Pancreas (tissue), 10 donors: ENCODE results near the gene LPAR1. TPM values are rescaled to one million over a fixed set of nuclear protein-coding genes. Genes with fewer than 3 reads are reported as not detected.

ENCODE experiments used
- ATAC-seq, 4 donors: fragments of 200-7000 bp; cut with Tn5 transposase; one replicate each; pipeline versions ENCODE4 v1.8.0 to v1.9.1; 2020; ENCODE audit warnings: mild to moderate bottlenecking in 4 of 4, moderate library complexity in 4 of 4
- DNase-seq, 6 donors: peaks; one replicate each; pipeline ENCODE4 v3.0.0-alpha.2; 2020
- FAIRE-seq: peaks from 2 replicates; lab custom pipeline; 2012; peaks lifted over from hg19 to GRCh38; lab: Jason Lieb, UNC
- H3K27ac ChIP-seq, 4 donors: fragments of 200-600 bp; sonication (generic); 1 replicate in 3 of 4; 2 replicates in 1 of 4; pipeline versions ENCODE4 v1.5.0 to v1.8.0; 2020
- H3K27me3 ChIP-seq, 4 donors: fragments of 200-600 bp; one replicate each; pipeline ENCODE4 v1.8.0; 2021
- H3K36me3 ChIP-seq, 3 donors: fragments of 200-600 bp; sonication (generic) in 1 of 3; one replicate each; pipeline versions ENCODE4 v1.5.0 to v1.8.0; 2020 to 2021
- H3K4me1 ChIP-seq, 3 donors: fragments of 200-600 bp; one replicate each; pipeline ENCODE4 v1.8.0; 2021
- H3K4me3 ChIP-seq, 4 donors: fragments of 200-600 bp; sonication (generic) in 2 of 4; one replicate each; pipeline versions ENCODE4 v1.5.0 to v1.8.0; 2020 to 2021
- H3K9me3 ChIP-seq, 4 donors: fragments of 200-600 bp; one replicate each; pipeline ENCODE4 v1.8.0; 2021
- whole genome bisulfite sequencing, 2 donors: extraction: QIAGEN DNeasy Blood & Tissue Kit; methylation state at CpG; one replicate each; pipeline ENCODE4 v1.1.7; 2013; 5-methylcytosine and 5-hydroxymethylcytosine counted together
- intact Hi-C, 3 donors: fragments of 100-400 bp; cut with DNase I; formaldehyde crosslinking; loops; one replicate each; pipeline versions ENCODE4 v1.11.1 to v1.14.2; 2022
- polyA plus RNA-seq, 2 donors: library from polyadenylated mRNA; stranded (reverse); fragments of 200-250 nt; gene quantifications; one replicate each; pipeline ENCODE4 v1.2.3, GENCODE V29; 2013
- total RNA-seq, 6 donors: library from RNA; stranded (reverse); fragmentation: NEBNext Ultra II Directional in 4 of 6; extraction: Animal tissue kit (Norgen Biotek cat#: 25700) in 4 of 6; gene quantifications; one replicate each; pipeline versions ENCODE4 v1.2.1 to v1.2.4, GENCODE V29; 2021 to 2023
- TF ChIP-seq, protein P1 (sequence below), 4 donors: fragments of 200-600 bp; sonication (generic) in 3 of 4; IDR thresholded peaks; one replicate each; pipeline versions ENCODE4 v1.5.0 to v1.8.0; 2021; ENCODE audit warnings: antibody characterized with exemption in 4 of 4
- donor health status: healthy with polysubstance abuse.
- donor health status: DM: no; HTN: no; CAD: no; lungs with moderate emphysema.
- donor health status: DM: no; HTN: no; CAD: no.
- donor health status: control.
- donor health status: control.
- donor health status: Bipolar disorder and iron deficiency.
- donor health status: DM: yes; HTN: yes; CAD: no.
- donor health status: DM: no; HTN: no; CAD: no.
- donor health status: DM: no; HTN: no; CAD: no.
- donor health status: DM: yes; HTN: yes; CAD: no.

The LPAR1 gene
- total and polyA plus RNA-seq, 8 donors = 3.8 to 11.4 (median 5.2) TPM

DNA sequence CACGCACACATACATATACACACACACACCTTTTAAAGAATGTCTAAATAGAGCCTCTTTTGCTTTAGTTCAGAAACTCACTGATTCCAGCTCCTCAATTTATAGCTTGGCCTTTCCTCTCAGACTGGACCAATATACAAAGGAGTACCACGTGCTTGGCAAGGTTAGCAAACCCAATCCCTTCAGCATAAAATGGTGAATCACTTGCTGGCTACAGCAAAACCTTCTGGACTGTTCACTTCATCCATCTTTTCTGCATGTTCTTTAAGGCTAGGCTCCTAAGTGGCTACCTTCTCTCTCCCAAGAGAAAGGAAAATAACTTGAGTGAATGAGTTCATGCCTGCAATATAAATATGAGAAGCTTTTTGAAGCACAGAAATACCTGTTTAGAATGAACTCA lies 109.7 kb downstream of the LPAR1 start:
- Histone ChIP-seq H3K36me3 (no peaks in the 10 kb centered on the region), H3K27me3 (no peaks in the 10 kb centered on the region), H3K4me3 (no peak overlapping the region), H3K27ac (no peak overlapping the region), H3K9me3 (no peaks in the 10 kb centered on the region), H3K4me1 (peaks cover 0 to 9% (median 2%) of the 10 kb centered on the region in 3 donors)
- intact Hi-C loops = no loop called here
- 50 to 53% methylated on average over 2 of the region's 2 CpGs for WGBS, 2 donors
- peak in 2 of 4 donors; percentile 17 to 18 for ATAC-seq
- DNase-seq = no peak
- no peak for FAIRE-seq
- TF ChIP-seq, protein P1, sequence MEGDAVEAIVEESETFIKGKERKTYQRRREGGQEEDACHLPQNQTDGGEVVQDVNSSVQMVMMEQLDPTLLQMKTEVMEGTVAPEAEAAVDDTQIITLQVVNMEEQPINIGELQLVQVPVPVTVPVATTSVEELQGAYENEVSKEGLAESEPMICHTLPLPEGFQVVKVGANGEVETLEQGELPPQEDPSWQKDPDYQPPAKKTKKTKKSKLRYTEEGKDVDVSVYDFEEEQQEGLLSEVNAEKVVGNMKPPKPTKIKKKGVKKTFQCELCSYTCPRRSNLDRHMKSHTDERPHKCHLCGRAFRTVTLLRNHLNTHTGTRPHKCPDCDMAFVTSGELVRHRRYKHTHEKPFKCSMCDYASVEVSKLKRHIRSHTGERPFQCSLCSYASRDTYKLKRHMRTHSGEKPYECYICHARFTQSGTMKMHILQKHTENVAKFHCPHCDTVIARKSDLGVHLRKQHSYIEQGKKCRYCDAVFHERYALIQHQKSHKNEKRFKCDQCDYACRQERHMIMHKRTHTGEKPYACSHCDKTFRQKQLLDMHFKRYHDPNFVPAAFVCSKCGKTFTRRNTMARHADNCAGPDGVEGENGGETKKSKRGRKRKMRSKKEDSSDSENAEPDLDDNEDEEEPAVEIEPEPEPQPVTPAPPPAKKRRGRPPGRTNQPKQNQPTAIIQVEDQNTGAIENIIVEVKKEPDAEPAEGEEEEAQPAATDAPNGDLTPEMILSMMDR (IDR thresholded peaks at IDR 0.05) = no peak

DNA sequence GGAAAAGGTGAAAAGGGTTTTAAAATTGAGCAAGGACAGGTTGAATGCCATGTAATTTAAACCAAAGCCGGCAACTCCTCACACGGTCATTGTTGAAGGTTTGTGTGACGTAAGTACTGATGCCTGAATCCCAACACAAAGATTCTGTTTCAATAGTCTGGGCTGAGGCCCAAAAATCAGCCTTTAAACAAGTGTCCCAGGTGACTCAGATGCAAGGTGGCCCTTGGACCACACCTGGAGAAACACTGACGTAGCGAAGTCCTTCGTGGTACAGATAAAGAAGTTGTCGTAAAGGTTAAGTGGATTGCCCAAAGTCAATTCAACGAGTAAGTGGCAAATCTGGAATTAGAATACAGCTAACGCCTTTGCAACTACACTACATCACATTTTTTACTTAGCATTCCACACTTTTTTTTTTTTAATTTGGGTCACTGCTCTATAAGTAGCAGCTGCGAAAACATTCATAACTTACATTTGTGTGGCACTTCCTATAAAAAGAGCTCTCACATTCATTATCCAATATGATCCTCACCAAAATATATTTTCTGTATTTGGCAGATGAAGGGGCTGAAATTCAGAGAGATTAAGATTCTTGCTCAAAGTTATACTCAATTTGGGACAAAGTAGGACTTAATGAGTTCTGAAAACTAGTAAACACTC lies 111.3 kb downstream of the LPAR1 start:
- DNase-seq (no peak), ATAC-seq (no peak), FAIRE-seq (no peak)
- Histone ChIP-seq H3K36me3 (no peaks in the 10 kb centered on the region), H3K4me3 (no peak overlapping the region), H3K4me1 (peaks cover 0 to 9% (median 2%) of the 10 kb centered on the region in 3 donors), H3K27me3 (no peaks in the 10 kb centered on the region), H3K9me3 (no peaks in the 10 kb centered on the region), H3K27ac (no peak overlapping the region)
- TF ChIP-seq, protein P1 (IDR thresholded peaks at IDR 0.05) = no peak
- 93 to 95% methylated on average over 10 of the region's 10 CpGs for WGBS, 2 donors
- intact Hi-C loops = no loop called here

DNA sequence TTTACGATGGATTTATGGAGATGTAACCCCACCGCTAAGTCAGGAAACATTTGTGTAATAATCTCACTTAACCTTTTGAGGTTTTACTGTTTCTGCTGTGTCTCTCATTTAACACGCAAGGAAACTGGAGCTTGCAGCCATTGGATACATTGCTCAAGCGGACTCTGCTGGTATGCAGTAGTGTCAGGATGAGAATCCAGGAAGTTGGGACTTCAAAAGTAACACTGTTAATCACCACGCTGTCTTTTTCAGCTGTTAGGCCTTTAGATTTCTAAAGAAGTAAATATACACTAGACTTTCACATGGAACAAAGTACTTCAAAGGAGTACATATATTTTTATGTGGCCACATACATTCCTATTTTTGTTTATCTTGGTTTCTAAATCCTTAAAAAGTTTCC lies 114.7 kb downstream of the LPAR1 start:
- intact Hi-C loops = no loop called here
- TF ChIP-seq, protein P1 (IDR thresholded peaks at IDR 0.05) = no peak
- no peak for FAIRE-seq
- Histone ChIP-seq H3K9me3 (no peaks in the 10 kb centered on the region), H3K4me3 (no peak overlapping the region), H3K4me1 (peaks cover 0 to 2% (median 0%) of the 10 kb centered on the region in 3 donors), H3K36me3 (no peaks in the 10 kb centered on the region), H3K27me3 (no peaks in the 10 kb centered on the region), H3K27ac (no peak overlapping the region)
- no peak for ATAC-seq
- DNase-seq = no peak
- WGBS, 2 donors = 89 to 91% methylated on average over 5 of the region's 5 CpGs

DNA sequence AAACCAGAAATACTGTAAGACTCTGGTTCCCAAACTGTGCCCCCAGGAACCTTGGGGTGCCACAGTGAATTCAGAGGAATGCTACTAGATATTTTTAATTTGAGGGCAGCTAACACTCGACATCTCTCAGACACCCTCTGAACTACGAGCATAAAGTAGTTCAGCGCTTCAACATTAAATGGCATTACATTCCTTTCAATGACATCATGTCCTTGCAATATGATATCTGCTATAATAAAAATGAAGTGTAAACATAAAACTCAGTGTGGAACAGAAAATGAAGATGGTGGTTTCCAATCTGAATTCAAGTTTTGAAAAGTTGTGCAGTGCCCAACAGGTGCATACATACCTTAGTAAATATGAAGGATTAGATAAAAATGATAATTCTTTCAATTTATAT lies 116.1 kb downstream of the LPAR1 start:
- DNase-seq (no peak), FAIRE-seq (no peak), ATAC-seq (no peak)
- no peaks in the 10 kb centered on the region for H3K27me3 ChIP-seq
- H3K27ac ChIP-seq = no peak overlapping the region
- no peaks in the 10 kb centered on the region for H3K9me3 ChIP-seq
- intact Hi-C loops = no loop called here
- 84 to 94% methylated on average over 3 of the region's 3 CpGs for WGBS, 2 donors
- no peaks in the 10 kb centered on the region for H3K4me1 ChIP-seq
- H3K36me3 ChIP-seq = no peaks in the 10 kb centered on the region
- no peak overlapping the region for H3K4me3 ChIP-seq
- TF ChIP-seq, protein P1 (IDR thresholded peaks at IDR 0.05) = no peak

DNA sequence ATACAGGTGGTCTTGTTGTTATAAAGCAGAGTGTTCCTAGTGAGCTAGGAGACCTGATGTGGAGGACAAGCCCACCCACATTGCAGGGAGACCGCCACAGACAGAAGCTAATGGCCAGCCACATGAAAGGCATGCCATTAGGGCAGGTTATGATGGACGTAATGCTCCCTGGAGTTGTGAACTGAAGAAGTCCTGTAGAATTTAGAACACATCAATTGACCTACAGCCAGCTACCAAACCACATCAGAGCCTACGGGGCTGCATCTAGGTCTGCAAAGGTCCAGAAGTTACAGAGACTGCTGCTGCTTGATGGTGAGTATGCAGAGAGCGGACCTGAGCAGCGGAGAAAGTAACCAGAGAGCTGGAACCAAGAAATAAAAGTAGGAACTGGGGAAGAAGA lies 116.6 kb downstream of the LPAR1 start:
- intact Hi-C loops = no loop called here
- FAIRE-seq = no peak
- no peak overlapping the region for H3K4me3 ChIP-seq
- H3K4me1 ChIP-seq = no peaks in the 10 kb centered on the region
- no peaks in the 10 kb centered on the region for H3K9me3 ChIP-seq
- no peaks in the 10 kb centered on the region for H3K27me3 ChIP-seq
- TF ChIP-seq, protein P1 (IDR thresholded peaks at IDR 0.05) = no peak
- H3K27ac ChIP-seq = no peak overlapping the region
- no peaks in the 10 kb centered on the region for H3K36me3 ChIP-seq
- no peak for DNase-seq
- 94 to 97% methylated on average over 5 of the region's 5 CpGs for WGBS, 2 donors
- no peak for ATAC-seq
